Tongue (tissue), 2 donors: Measurements from ENCODE around the gene WNT10A. TPM values are rescaled to one million over a fixed set of nuclear protein-coding genes. Genes with fewer than 3 reads are reported as not detected.

ENCODE experiments used
- DNase-seq: peaks from one replicate; pipeline ENCODE4 v3.0.0-alpha.2; 2015
- total RNA-seq: library from RNA; depleted of rRNA; stranded (reverse); fragments of >200 nt; gene quantifications from one replicate; pipeline ENCODE4 v1.2.3, GENCODE V29; 2014

Gene WNT10A
- total RNA-seq, 1 donor from 2014 or later, result 5.7 TPM

DNA sequence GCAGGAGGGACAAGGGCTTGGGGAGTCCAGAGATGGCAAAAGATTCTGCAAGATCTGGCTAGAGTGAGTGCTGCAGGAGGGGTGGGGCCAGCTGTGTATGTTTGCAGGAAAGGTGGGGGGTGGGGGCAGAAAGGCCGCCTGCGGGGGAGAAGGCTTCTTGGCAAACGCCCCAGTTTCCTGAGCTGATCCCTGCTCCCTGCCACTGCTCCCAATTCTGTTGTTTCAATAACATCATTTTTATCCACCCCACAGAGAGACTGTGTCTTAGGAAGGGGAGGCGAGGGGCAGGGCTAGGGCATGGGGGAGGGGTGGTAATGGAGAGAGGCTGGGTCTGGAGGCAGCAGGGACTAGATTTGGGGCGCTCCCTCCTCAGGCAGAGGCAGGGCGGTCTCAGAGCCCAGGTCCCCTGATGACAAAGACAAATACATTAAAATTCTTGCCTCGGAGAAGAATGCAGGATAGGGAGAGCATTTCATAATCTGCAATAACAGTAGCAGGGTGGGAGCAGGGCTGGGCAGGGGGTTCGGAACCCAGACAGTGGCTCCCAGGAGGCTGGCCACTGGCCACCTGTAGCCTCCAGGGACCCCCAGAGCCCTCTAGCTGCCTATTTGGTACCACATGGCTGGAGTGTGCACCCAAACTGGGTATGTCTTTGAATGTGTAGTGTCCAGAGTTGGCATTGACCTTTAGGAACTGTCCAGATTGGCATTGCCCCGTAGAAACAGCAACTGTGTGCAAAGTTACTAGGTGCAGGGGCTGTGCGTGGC is 23.1 kb upstream of the WNT10A start:
- no peak for DNase-seq

GRCh38 chr2:218858138-218858445 is 22.6 kb upstream of the WNT10A start:
- DNase-seq, result no peak

GRCh38 chr2:218858671-218859555 is 21.7 kb upstream of the WNT10A start:
- no peak for DNase-seq

DNA sequence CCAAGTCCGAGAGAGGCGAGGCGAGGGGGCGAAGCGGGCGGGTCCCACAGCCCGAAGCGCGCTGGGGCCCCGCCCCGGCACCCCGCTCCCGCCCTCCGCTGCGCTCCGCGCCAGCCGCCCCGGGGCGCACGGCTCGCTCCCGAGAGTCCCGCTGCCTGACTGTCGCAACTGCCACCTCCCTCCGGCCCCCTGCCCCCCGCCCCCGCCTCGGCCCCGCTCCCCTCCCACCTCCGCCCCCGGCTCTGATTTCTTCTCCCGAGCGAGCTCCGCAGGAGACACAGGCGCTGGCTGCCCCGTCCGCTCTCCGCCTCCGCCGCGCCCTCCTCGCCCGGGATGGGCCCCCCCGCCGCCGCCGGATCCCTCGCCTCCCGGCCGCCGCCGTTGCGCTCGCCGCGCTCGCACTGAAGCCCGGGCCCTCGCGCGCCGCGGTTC is 21.1 kb upstream of the WNT10A start, which contains the start of gene WNT6:
Gene WNT6, plus strand, starts transcription at position 250 of the 432 bp plus-strand sequence. CDS start 233 bp downstream, outside the sequence.
- no peak for DNase-seq

- no peak for DNase-seq
Observed at GRCh38 chr2:218859988-218860831, 20.4 kb upstream of the WNT10A start.

DNA sequence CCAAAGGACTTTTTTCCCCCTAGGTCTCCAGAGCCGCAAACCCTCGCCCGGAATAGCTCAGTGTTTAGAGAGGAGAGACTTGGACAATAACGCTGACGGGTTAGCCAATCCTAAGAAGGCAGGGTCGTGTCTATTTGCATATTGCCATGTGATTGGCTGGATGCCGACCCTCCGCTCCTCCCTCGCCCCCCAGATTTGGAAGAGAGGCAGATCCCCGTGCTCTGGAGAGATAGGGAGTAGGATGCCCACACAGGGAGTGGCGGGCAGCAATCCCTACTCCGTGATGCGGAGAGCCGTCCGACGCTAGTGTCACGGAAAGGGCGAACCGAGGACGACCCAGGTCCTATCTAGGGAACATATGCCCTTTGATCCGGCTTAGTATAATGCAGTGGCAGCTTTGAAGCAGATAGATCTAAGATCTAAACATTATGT is 19.7 kb upstream of the WNT10A start:
- peak; percentile 96 for DNase-seq

DNA sequence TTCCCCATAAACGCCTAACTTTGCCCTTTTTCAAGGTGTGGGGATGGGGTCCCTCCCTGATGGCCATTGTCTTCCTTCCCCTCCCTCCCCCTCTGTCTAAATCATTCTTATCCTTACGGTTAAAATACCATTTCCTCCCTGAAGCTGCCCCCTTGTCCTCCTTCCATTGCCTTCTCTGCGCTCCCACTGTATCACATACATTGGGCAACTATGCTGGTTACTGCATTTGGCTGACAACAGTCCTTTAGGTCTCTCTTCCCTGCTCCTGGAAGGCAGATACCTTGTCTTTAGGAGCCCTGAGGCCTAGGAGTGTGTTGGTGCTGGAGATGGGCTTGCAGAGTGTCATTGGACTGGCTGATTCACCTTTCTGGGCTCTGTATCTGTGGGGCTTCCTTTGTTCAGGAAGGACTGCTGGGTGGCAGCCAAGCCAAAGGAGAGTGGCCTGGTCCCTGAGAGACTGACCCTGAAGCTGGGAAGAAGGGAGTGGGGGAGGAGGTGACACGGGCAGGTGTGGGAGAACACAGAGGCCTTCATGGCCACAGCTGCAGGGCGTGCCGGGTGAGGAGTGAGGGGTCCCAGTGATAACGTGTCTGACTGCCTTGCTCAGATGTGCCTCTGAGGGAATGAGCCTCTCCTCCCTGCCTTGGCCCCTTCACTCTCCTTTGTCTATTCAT is 18.9 kb upstream of the WNT10A start:
- DNase-seq, result no peak

DNA sequence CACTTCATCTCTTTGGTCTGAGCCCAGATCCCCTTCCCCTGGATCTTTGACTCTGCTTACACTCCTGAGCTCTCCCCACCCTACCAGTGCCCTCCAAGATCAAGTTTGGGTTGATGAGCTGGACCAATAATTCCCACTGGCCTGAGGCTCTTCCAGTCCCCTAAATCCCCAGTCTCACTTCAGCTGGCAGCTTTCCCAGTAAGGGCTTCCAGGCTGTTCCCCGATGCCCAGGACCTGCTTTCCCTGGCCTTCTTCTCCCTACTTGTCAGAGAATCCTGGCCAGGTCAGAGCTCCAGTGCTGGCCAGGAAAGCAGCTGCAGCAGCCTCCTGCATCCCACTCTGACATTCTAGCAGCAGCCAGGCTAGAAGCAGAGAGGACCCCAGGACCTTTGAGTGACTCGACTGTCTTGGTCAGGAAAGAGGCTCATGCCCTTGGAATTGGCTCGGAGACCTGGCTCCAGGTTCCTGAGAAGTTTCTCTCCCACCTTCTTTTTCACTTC is 17.6 kb upstream of the WNT10A start:
- DNase-seq, result no peak

DNA sequence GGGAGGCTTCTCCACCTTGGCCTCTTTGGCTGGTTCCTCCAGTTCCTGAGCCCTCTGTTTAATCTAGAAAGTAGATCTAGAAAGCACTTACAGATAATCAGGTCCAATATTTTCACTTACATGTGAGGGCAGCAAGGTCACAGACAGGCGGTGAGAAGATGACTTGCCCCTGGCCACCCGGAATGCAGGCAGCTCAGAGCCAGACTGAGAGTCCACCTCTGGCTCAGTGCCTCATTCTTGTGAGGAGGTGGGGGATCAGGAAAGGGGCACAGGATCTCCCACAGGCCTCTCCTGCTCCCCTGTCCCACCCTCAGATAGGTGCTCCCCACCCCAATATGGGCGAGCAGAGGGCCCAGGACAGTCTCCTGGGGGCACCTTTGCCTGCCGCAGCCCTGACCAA is 15.3 kb upstream of the WNT10A start:
- DNase-seq, result no peak

- no peak for DNase-seq
Observed at GRCh38 chr2:218865999-218866398, 14.7 kb upstream of the WNT10A start.

- DNase-seq, result no peak
Observed at GRCh38 chr2:218867900-218868299, 12.8 kb upstream of the WNT10A start.

GRCh38 chr2:218869064-218869463 is 11.6 kb upstream of the WNT10A start:
- DNase-seq, result no peak

DNA sequence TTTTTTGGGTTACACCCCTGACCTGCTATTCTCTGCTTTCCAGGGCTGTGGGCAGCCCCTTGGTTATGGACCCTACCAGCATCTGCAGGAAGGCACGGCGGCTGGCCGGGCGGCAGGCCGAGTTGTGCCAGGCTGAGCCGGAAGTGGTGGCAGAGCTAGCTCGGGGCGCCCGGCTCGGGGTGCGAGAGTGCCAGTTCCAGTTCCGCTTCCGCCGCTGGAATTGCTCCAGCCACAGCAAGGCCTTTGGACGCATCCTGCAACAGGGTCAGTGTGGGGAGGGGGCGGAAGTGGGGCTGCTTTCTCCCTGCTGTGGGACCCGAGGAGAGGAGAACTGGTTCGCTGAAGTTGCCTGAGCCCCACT is 9.7 kb upstream of the WNT10A start:
- DNase-seq, result no peak

DNA sequence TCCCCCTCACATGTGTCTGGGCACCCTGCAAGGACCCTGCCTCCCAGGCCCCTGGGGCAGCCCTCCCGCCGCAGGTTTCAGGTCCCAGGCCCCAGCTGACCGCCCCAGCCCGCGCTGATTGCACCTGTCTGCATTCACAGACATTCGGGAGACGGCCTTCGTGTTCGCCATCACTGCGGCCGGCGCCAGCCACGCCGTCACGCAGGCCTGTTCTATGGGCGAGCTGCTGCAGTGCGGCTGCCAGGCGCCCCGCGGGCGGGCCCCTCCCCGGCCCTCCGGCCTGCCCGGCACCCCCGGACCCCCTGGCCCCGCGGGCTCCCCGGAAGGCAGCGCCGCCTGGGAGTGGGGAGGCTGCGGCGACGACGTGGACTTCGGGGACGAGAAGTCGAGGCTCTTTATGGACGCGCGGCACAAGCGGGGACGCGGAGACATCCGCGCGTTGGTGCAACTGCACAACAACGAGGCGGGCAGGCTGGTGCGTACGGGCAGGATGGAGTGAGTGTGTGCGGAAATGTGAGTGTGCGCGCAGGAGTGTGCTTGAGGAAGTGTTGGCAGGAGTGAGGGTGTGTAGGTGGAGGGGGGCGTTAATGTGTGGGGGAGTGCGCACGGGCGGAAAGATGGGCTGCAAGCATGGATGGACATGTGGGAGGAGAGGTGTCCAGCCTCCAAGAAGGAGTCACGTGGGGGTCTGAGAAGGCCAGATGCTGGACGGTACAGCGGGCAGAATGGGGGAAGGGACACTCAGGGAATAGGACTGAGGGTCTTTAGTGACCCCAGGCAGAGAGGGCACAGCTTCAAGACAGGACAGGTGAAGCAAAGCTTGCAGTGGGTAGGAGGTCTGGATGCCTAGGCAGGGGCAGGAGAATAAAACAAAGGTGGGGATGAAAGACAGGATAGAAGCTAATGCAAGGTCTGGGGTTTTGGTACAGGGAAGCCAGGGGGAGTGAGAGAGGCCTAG is 9.0 kb upstream of the WNT10A start:
- DNase-seq, result no peak

GRCh38 chr2:218872645-218873358 is 7.8 kb upstream of the WNT10A start:
- DNase-seq, result no peak

- no peak for DNase-seq
Observed at GRCh38 chr2:218873359-218874194, 7.1 kb upstream of the WNT10A start.

DNA sequence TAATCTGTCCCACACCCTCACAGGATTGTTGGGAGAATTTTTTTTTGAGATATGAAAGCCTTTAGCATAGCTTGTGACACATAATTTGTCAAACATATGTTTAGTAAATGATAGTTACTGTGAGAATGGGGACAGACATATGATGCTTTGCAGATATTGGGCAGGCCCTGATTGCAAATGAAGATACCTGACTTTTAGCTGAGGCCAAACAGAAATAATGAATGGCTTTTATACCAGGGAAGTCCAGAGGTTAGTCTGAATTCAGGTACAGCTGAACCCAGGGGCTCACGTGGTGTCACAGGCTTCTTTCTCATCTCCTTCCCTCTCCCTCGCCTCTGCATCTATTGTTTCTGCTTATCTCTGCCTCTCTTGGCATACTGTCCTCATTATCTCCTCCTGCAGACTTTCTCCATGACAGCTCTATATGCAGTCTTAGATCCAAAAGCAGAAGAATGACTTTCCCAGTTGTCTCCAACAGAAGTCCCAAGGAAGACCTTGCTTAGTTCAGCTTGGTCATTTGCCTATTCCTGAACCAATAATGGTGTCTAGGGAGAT is 4.9 kb upstream of the WNT10A start:
- no peak for DNase-seq

- peak; percentile 88 for DNase-seq
Observed at GRCh38 chr2:218876562-218877219, 4.0 kb upstream of the WNT10A start.
